NCI-H1930 (cell line): ENCODE data around the gene ST3GAL5.

Experiments used
- DNase-seq, 2 experiments: peaks; one replicate each; lab custom pipeline; 2025; lab: John Stamatoyannopoulos, UW

The ST3GAL5 gene

GRCh38 chr2:85806358-85807118 lies 82.3 kb downstream of the ST3GAL5 start:
- DNase-seq = no peak

- DNase-seq = no peak
These were observed 84.2 kb downstream of the ST3GAL5 start for GRCh38 chr2:85804583-85804982.

- no peak for DNase-seq
These were observed 84.9 kb downstream of the ST3GAL5 start for GRCh38 chr2:85803704-85804425.

GRCh38 chr2:85802354-85803103 lies 86.3 kb downstream of the ST3GAL5 start:
- DNase-seq = no peak

GRCh38 chr2:85801871-85802270 lies 86.9 kb downstream of the ST3GAL5 start:
- no peak for DNase-seq

- DNase-seq = no peak
These were observed 88.2 kb downstream of the ST3GAL5 start for GRCh38 chr2:85800586-85800985.

- DNase-seq = no peak
These were observed 89.4 kb downstream of the ST3GAL5 start for GRCh38 chr2:85799215-85799956.

GRCh38 chr2:85797921-85798320 lies 90.9 kb downstream of the ST3GAL5 start:
- DNase-seq = peak in 1 of 2 experiments; percentile 5

- DNase-seq = no peak
These were observed 91.5 kb downstream of the ST3GAL5 start for GRCh38 chr2:85797263-85797660.

- DNase-seq = no peak
These were observed 92.2 kb downstream of the ST3GAL5 start for GRCh38 chr2:85796341-85797262.

GRCh38 chr2:85796046-85796340 lies 92.8 kb downstream of the ST3GAL5 start:
- DNase-seq = no peak

GRCh38 chr2:85795331-85796045 lies 93.3 kb downstream of the ST3GAL5 start:
- no peak for DNase-seq

GRCh38 chr2:85794491-85795121 lies 94.2 kb downstream of the ST3GAL5 start:
- no peak for DNase-seq

GRCh38 chr2:85794038-85794441 lies 94.8 kb downstream of the ST3GAL5 start:
- DNase-seq = no peak

- no peak for DNase-seq
These were observed 95.2 kb downstream of the ST3GAL5 start for GRCh38 chr2:85793584-85793983.

- DNase-seq = no peak
These were observed 95.9 kb downstream of the ST3GAL5 start for GRCh38 chr2:85792783-85793441.

GRCh38 chr2:85791704-85792565 lies 96.9 kb downstream of the ST3GAL5 start:
- no peak for DNase-seq

GRCh38 chr2:85790499-85791188 lies 98.1 kb downstream of the ST3GAL5 start:
- no peak for DNase-seq
